Uterus (tissue), 4 donors: ENCODE measurements around the gene EPHA10. TPM values are rescaled to one million over a fixed set of nuclear protein-coding genes. Genes with fewer than 3 reads are reported as not detected.
"Not testable (repeated sequence)": the region's sequence is repeated elsewhere in the genome, so short reads cannot be mapped to it uniquely, and the experiment has no call there.

ENCODE experiments used
- DNase-seq, 2 donors: peaks; one replicate each; pipeline ENCODE4 v3.0.0-alpha.2; 2019 to 2020
- H3K27ac ChIP-seq, 2 donors: fragments of 200-600 bp; sonication (generic); 1 replicate in 1 of 2; 2 replicates in 1 of 2; pipeline ENCODE4 v1.5.1; 2016 to 2018
- H3K27me3 ChIP-seq, 2 donors: fragments of 200-600 bp; sonication (generic); one replicate each; pipeline ENCODE4 v1.5.1; 2018 to 2019; ENCODE audit warnings: control low read depth in 1 of 2
- H3K36me3 ChIP-seq, 2 donors: fragments of 200-600 bp; sonication (generic); one replicate each; pipeline ENCODE4 v1.5.1; 2019; ENCODE audit warnings: control low read depth in 1 of 2
- H3K4me1 ChIP-seq, 2 donors: fragments of 200-600 bp; sonication (generic); one replicate each; pipeline ENCODE4 v1.5.1; 2018 to 2019; ENCODE audit warnings: control low read depth in 1 of 2
- H3K4me3 ChIP-seq, 2 donors: fragments of 200-600 bp; sonication (generic); 1 replicate in 1 of 2; 2 replicates in 1 of 2; pipeline ENCODE4 v1.5.1; 2018 to 2019; ENCODE audit warnings: mild to moderate bottlenecking in 1 of 2
- H3K9me3 ChIP-seq, 2 donors: fragments of 200-600 bp; sonication (generic); one replicate each; pipeline ENCODE4 v1.5.1; 2019; ENCODE audit warnings: control low read depth in 1 of 2
- CTCF ChIP-seq, 4 experiments: fragments of 200-600 bp in 2 of 4; fragments of 450-650 bp in 2 of 4; sonication (generic) in 2 of 4; IDR thresholded peaks; one replicate each; pipeline ENCODE4 v1.5.1; 2016 to 2019; ENCODE audit warnings: antibody characterized with exemption in 4 of 4, mild to moderate bottlenecking in 2 of 4, moderate library complexity in 1 of 4
- POLR2A ChIP-seq, 2 donors: fragments of 450-650 bp; IDR thresholded peaks; one replicate each; pipeline ENCODE4 v1.6.1; 2016; ENCODE audit warnings: antibody characterized with exemption in 2 of 2, mild to moderate bottlenecking in 1 of 2, moderate library complexity in 1 of 2
- intact Hi-C: fragments of 100-400 bp; cut with DNase I; formaldehyde crosslinking; loops from one replicate; pipeline ENCODE4 v1.15.1; 2023; ENCODE audit warnings: low total_unique reads
- total RNA-seq, 4 donors: library from RNA; depleted of rRNA in 3 of 4; stranded (reverse); fragments of >200 nt in 3 of 4; gene quantifications; one replicate each; pipeline versions ENCODE4 v1.1.0 to v1.2.4, GENCODE V29; 2014 to 2023
- donor health status: DM: yes; HTN: yes; CAD: no.

The EPHA10 gene
- total RNA-seq, 4 donors from 2014 or later, result 0.41 to 0.67 TPM; not detected in 2

- TF ChIP-seq POLR2A (IDR thresholded peaks at IDR 0.05) (no peak), CTCF (IDR thresholded peaks at IDR 0.05) (no peak)
- no peaks in the 10 kb centered on the region for H3K4me1 ChIP-seq
- H3K36me3 ChIP-seq, result no peaks in the 10 kb centered on the region
- peaks cover 0 to 3% of the 10 kb centered on the region in 2 donors for H3K27me3 ChIP-seq
- intact Hi-C loops, result no loop called here
- DNase-seq, result no peak
- H3K4me3 ChIP-seq, result no peak overlapping the region
- H3K27ac ChIP-seq, result no peak overlapping the region
- no peaks in the 10 kb centered on the region for H3K9me3 ChIP-seq
Measured at GRCh38 chr1:37741662-37742061, 23.3 kb downstream of the EPHA10 start.

- Histone ChIP-seq H3K27ac (no peak overlapping the region), H3K4me1 (no peaks in the 10 kb centered on the region), H3K4me3 (no peak overlapping the region), H3K9me3 (no peaks in the 10 kb centered on the region), H3K27me3 (peaks cover 0 to 3% of the 10 kb centered on the region in 2 donors), H3K36me3 (no peaks in the 10 kb centered on the region)
- intact Hi-C loops, result no loop called here
- no peak for DNase-seq
- TF ChIP-seq CTCF (IDR thresholded peaks at IDR 0.05), result no peak
- no peak for TF ChIP-seq POLR2A (IDR thresholded peaks at IDR 0.05)
Measured at GRCh38 chr1:37741130-37741529, 23.8 kb downstream of the EPHA10 start.

- intact Hi-C loops, result no loop called here
- TF ChIP-seq POLR2A (IDR thresholded peaks at IDR 0.05) (no peak), CTCF (IDR thresholded peaks at IDR 0.05) (no peak)
Measured at GRCh38 chr1:37739222-37739621, 25.7 kb downstream of the EPHA10 start.

GRCh38 chr1:37738619-37739018 is 26.3 kb downstream of the EPHA10 start:
- DNase-seq, intact Hi-C loops, H3K4me1 ChIP-seq, H3K4me3 ChIP-seq, H3K27me3 ChIP-seq, H3K9me3 ChIP-seq, H3K27ac ChIP-seq, H3K36me3 ChIP-seq: not testable (repeated sequence)

More at GRCh38 chr1:37739222-37739621, 25.7 kb downstream of the EPHA10 start:
- Histone ChIP-seq H3K4me1 (no peaks in the 10 kb centered on the region), H3K27ac (no peak overlapping the region), H3K9me3 (no peaks in the 10 kb centered on the region), H3K36me3 (no peaks in the 10 kb centered on the region), H3K27me3 (peaks cover 0 to 3% of the 10 kb centered on the region in 2 donors), H3K4me3 (no peak overlapping the region)
- DNase-seq, result no peak

GRCh38 chr1:37737975-37738374 is 26.9 kb downstream of the EPHA10 start:
- intact Hi-C loops, H3K9me3 ChIP-seq, H3K4me3 ChIP-seq: not testable (repeated sequence)

GRCh38 chr1:37734629-37735591 is 30.0 kb downstream of the EPHA10 start:
- H3K27me3 ChIP-seq, result no peaks in the 10 kb centered on the region
- no peaks in the 10 kb centered on the region for H3K4me1 ChIP-seq
- intact Hi-C loops, result no loop called here
- no peak for DNase-seq
- no peak for TF ChIP-seq POLR2A (IDR thresholded peaks at IDR 0.05)
- no peak for TF ChIP-seq CTCF (IDR thresholded peaks at IDR 0.05)
- no peaks in the 10 kb centered on the region for H3K9me3 ChIP-seq
- H3K36me3 ChIP-seq, result no peaks in the 10 kb centered on the region
- no peak overlapping the region for H3K4me3 ChIP-seq
- no peak overlapping the region for H3K27ac ChIP-seq

More at GRCh38 chr1:37737975-37738374, 26.9 kb downstream of the EPHA10 start:
- not testable (repeated sequence) for H3K27ac ChIP-seq, H3K36me3 ChIP-seq, H3K4me1 ChIP-seq, DNase-seq, H3K27me3 ChIP-seq
